Measurements from ENCODE around the gene ANO2. TPM values are rescaled to one million over a fixed set of nuclear protein-coding genes. Genes with fewer than 3 reads are reported as not detected.

The ANO2 gene
- total and polyA plus RNA-seq, 4 donors = 0.03 to 0.25 (median 0.15) TPM

GRCh38 chr12:5965950-5966383 is 20.9 kb upstream of the ANO2 start:
- Histone ChIP-seq H3K27ac (ENCODE audit: low read depth in 1 of 2, low read length in 2 of 2) (no peak overlapping the region), H3K27me3 (ENCODE audit: control insufficient read depth in 4 of 4, insufficient read depth in 4 of 4, low read length in 3 of 4) (no peaks in the 10 kb centered on the region), H3K36me3 (ENCODE audit: control insufficient read depth in 4 of 4, insufficient read depth in 3 of 4, low read depth in 1 of 4, low read length in 3 of 4) (no peaks in the 10 kb centered on the region), H3K4me1 (ENCODE audit: control insufficient read depth in 4 of 4, insufficient read depth in 4 of 4, low read length in 3 of 4) (no peaks in the 10 kb centered on the region), H3K9ac (ENCODE audit: low read depth in 1 of 2, low read length in 2 of 2) (no peak overlapping the region), H3K4me3 (ENCODE audit: low read depth in 1 of 3, low read length in 3 of 3) (no peak overlapping the region), H3K9me3 (ENCODE audit: control insufficient read depth in 4 of 4, low read length in 3 of 4) (no peaks in the 10 kb centered on the region)
- peak; percentile 51 for DNase-seq (ENCODE audit: low spot score)
- 32% methylated on average over 9 of the region's 9 CpGs for WGBS
- TF ChIP-seq RAD21 (IDR thresholded peaks at IDR 0.05) (peak; percentile 46 to 76), NR2F2 (IDR thresholded peaks at IDR 0.05) (no peak)
- TF ChIP-seq, protein P1, sequence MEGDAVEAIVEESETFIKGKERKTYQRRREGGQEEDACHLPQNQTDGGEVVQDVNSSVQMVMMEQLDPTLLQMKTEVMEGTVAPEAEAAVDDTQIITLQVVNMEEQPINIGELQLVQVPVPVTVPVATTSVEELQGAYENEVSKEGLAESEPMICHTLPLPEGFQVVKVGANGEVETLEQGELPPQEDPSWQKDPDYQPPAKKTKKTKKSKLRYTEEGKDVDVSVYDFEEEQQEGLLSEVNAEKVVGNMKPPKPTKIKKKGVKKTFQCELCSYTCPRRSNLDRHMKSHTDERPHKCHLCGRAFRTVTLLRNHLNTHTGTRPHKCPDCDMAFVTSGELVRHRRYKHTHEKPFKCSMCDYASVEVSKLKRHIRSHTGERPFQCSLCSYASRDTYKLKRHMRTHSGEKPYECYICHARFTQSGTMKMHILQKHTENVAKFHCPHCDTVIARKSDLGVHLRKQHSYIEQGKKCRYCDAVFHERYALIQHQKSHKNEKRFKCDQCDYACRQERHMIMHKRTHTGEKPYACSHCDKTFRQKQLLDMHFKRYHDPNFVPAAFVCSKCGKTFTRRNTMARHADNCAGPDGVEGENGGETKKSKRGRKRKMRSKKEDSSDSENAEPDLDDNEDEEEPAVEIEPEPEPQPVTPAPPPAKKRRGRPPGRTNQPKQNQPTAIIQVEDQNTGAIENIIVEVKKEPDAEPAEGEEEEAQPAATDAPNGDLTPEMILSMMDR (IDR thresholded peaks at IDR 0.05; ENCODE audit: low read depth, low read length, missing input control) = peak; percentile 77

DNA sequence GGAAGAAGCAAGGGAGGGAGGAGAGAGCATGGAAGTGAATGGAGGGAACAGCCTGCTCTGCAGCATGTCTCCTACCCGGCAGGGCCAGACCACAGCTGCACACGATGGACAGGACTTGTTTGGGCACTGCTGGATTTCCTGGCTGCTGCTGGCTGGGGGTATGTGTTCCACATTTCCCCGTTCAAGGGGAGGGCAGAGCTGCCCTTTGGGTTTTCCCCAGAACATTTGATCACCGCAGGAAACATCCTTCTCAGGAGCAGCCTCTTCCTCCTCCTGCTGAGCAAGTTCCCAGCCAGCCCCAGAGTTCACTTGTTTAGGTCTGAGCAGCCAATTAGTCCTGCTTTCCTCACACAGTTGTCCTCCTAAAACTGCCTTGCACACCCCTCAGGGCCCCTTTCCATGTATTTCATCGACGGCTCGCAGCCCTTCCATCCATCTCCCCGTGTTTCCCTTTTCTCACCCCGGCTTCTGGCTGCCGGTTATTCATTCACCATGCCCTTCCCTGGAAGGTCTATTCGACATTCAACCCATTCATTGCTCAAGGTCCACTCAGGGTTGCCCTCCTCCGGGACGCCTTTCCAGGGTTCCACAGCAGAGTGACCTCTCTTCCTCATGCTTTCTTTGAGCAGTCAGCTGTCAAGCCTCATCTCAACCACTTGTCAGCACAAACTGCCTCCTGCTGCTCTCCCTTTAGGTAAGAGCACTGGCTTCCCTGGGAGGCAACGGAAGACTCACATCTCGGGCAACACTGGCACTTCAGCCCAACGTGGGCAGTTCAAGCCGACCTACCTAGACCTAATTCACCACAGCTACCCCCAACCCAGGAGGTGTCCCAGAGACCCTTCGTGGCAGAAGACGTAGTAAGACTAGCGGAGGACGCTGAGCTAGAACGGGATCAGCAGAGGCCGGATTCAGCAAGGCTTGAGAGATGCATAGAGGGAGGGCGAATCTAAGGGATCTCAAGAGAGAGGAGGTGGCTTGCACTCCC is 20.1 kb upstream of the ANO2 start:
- H3K4me3 ChIP-seq (ENCODE audit: low read depth in 1 of 3, low read length in 3 of 3) = no peak overlapping the region
- no peaks in the 10 kb centered on the region for H3K36me3 ChIP-seq (ENCODE audit: control insufficient read depth in 4 of 4, insufficient read depth in 3 of 4, low read depth in 1 of 4, low read length in 3 of 4)
- H3K27me3 ChIP-seq (ENCODE audit: control insufficient read depth in 4 of 4, insufficient read depth in 4 of 4, low read length in 3 of 4) = no peaks in the 10 kb centered on the region
- no peak overlapping the region for H3K27ac ChIP-seq (ENCODE audit: low read depth in 1 of 2, low read length in 2 of 2)
- H3K9me3 ChIP-seq (ENCODE audit: control insufficient read depth in 4 of 4, low read length in 3 of 4) = no peaks in the 10 kb centered on the region
- no peak for DNase-seq (ENCODE audit: low spot score)
- H3K4me1 ChIP-seq (ENCODE audit: control insufficient read depth in 4 of 4, insufficient read depth in 4 of 4, low read length in 3 of 4) = no peaks in the 10 kb centered on the region
- TF ChIP-seq RXRA (IDR thresholded peaks at IDR 0.05) (no peak), REST (IDR thresholded peaks at IDR 0.05) (no peak), TAF1 (conservative IDR thresholded peaks at IDR 0.05) (no peak), HNF4G (IDR thresholded peaks at IDR 0.05) (no peak), MAX (IDR thresholded peaks at IDR 0.05) (no peak), FOXA2 (IDR thresholded peaks at IDR 0.05) (no peak), NR2F2 (IDR thresholded peaks at IDR 0.05) (no peak)
- TF ChIP-seq, protein P1 (IDR thresholded peaks at IDR 0.05; ENCODE audit: low read depth, low read length, missing input control) = no peak
- no peak overlapping the region for H3K9ac ChIP-seq (ENCODE audit: low read depth in 1 of 2, low read length in 2 of 2)
- 67% methylated on average over 24 of the region's 24 CpGs for WGBS

All from liver (tissue), 9 donors.